AG04449 (cell line): ENCODE measurements around the gene TXLNA.
A peak's percentile ranks its signal among the peaks of the same experiment; 100 is the strongest.
"Not testable (repeated sequence)": the region's sequence is repeated elsewhere in the genome, so short reads cannot be mapped to it uniquely, and the experiment has no call there.

ENCODE experiments used
- CTCF ChIA-PET: fragments of 350-600 bp; formaldehyde crosslinking; extraction: SDS; loops from one replicate; lab custom pipeline; 2021; ENCODE audit warnings: antibody characterized with exemption; lab: Yijun Ruan, JAX
- POLR2A ChIA-PET: fragments of 400-600, 350-600 bp; formaldehyde crosslinking; extraction: SDS; loops from one replicate; lab custom pipeline; 2020; ENCODE audit warnings: antibody characterized with exemption, inconsistent platforms; lab: Yijun Ruan, JAX
- DNase-seq: peaks from one replicate; pipeline ENCODE4 v3.0.0-alpha.2; 2010; ENCODE audit warnings: low read depth, low spot score
- H3K4me3 ChIP-seq: 2 replicates; pipeline ENCODE4 v1.5.1; 2011; ENCODE audit warnings: low read depth, mild to moderate bottlenecking, control low read depth, low read length
- CTCF ChIP-seq: IDR thresholded peaks from one replicate; pipeline ENCODE4 v1.5.1; 2011; ENCODE audit warnings: mild to moderate bottlenecking, moderate library complexity, low read length, control low read depth, inconsistent platforms; ENCODE audit not compliant: insufficient read depth; ENCODE audit errors: missing control alignments

TXLNA gene

GRCh38 chr1:32179443-32180185, at the start of gene TXLNA:
Gene TXLNA, plus strand, starts transcription at chr1:32179675. Its CDS starts 671 bp downstream, at chr1:32180346.
- POLR2A ChIA-PET, result interaction anchor here (0.7 to 2.4 kb wide), 10 partner anchors 11 to 156 kb away, joined by 3 to 18 read pairs (median 4); partner anchors contain the start of genes CCDC28B, KPNA6, MARCKSL1 and TMEM39B
- TF ChIP-seq CTCF, result peak; percentile 45
- H3K4me3 ChIP-seq, result peak within 1 kb of the TSS; percentile 71
- no peak for DNase-seq
- CTCF ChIA-PET, result interaction anchor here (1.1 to 1.6 kb wide), 3 partner anchors 16 to 90 kb away, joined by 3 to 4 read pairs (median 3); no protein-coding TSS in a partner anchor

GRCh38 chr1:32133950-32134280, 45.6 kb upstream of the TXLNA start:
- POLR2A ChIA-PET, result interaction anchor here (0.7 kb wide), 1 partner anchor 23 kb away, joined by 3 read pairs; no protein-coding TSS in a partner anchor
- DNase-seq, H3K4me3 ChIP-seq: not testable (repeated sequence)
- CTCF ChIA-PET, result interaction anchor here (0.6 to 2.2 kb wide), 8 partner anchors 9 to 81 kb away, joined by 3 to 7 read pairs (median 4); no protein-coding TSS in a partner anchor

- TF ChIP-seq CTCF, result no peak
- DNase-seq, result no peak
- H3K4me3 ChIP-seq, result no peak overlapping the region
- CTCF ChIA-PET, result no interaction called here
- POLR2A ChIA-PET, result no interaction called here
Observed at GRCh38 chr1:32137111-32137510, 42.4 kb upstream of the TXLNA start.

GRCh38 chr1:32138965-32139364, 40.5 kb upstream of the TXLNA start:
- H3K4me3 ChIP-seq, result no peak overlapping the region
- ChIA-PET POLR2A (interaction anchor here (0.6 to 0.7 kb wide), 2 partner anchors 31 to 66 kb away, joined by 3 to 4 read pairs; partner anchors contain the start of gene KPNA6), CTCF (interaction anchor here (2.4 kb wide), 1 partner anchor 30 kb away, joined by 11 read pairs; the partner anchor contains the start of gene KPNA6)
- TF ChIP-seq CTCF, result no peak
- DNase-seq, result no peak

GRCh38 chr1:32142446-32143301, 36.8 kb upstream of the TXLNA start:
- no peak for DNase-seq
- TF ChIP-seq CTCF, result no peak
- no peak overlapping the region for H3K4me3 ChIP-seq
- POLR2A ChIA-PET, result interaction anchor here (0.7 to 1.4 kb wide), 3 partner anchors 8 to 126 kb away, joined by 3 to 5 read pairs (median 4); partner anchors contain the start of gene TXLNA
- CTCF ChIA-PET, result interaction anchor here (0.8 to 1.4 kb wide), 3 partner anchors 8 to 70 kb away, joined by 3 to 5 read pairs (median 4); partner anchors contain the start of gene TMEM39B

GRCh38 chr1:32143302-32143695, 36.2 kb upstream of the TXLNA start:
- not testable (repeated sequence) for DNase-seq, H3K4me3 ChIP-seq
- CTCF ChIA-PET, result interaction anchor here (1.3 to 1.4 kb wide), 2 partner anchors 9 to 70 kb away, joined by 4 to 5 read pairs; partner anchors contain the start of gene TMEM39B
- POLR2A ChIA-PET, result interaction anchor here (0.7 to 1.4 kb wide), 3 partner anchors 8 to 127 kb away, joined by 3 to 5 read pairs (median 4); partner anchors contain the start of gene TXLNA
